Thyroid gland (tissue), 4 donors: ENCODE results near the gene SLC9A1. TPM values are rescaled to one million over a fixed set of nuclear protein-coding genes. Genes with fewer than 3 reads are reported as not detected.

ENCODE experiments used
- DNase-seq, 2 donors: peaks; one replicate each; pipeline ENCODE4 v3.0.0-alpha.2; 2019
- H3K27ac ChIP-seq, 3 donors: fragments of 200-600 bp; sonication (generic); 1 replicate in 2 of 3; 2 replicates in 1 of 3; pipeline ENCODE4 v1.5.1; 2016 to 2019; ENCODE audit warnings: mild to moderate bottlenecking in 1 of 3, moderate library complexity in 1 of 3
- H3K27me3 ChIP-seq: fragments of 200-600 bp; sonication (generic); one replicate; pipeline ENCODE4 v1.5.1; 2019
- H3K36me3 ChIP-seq, 2 donors: fragments of 200-600 bp; sonication (generic); one replicate each; pipeline ENCODE4 v1.5.1; 2016 to 2019
- H3K4me1 ChIP-seq, 2 donors: fragments of 200-600 bp; sonication (generic); one replicate each; pipeline ENCODE4 v1.5.1; 2017 to 2019
- H3K4me3 ChIP-seq, 3 donors: fragments of 200-600 bp; sonication (generic); replicated peaks in 1 of 3; 1 replicate in 2 of 3; 2 replicates in 1 of 3; pipeline ENCODE4 v1.5.1; 2016; ENCODE audit warnings: mild to moderate bottlenecking in 1 of 3
- H3K9me3 ChIP-seq: fragments of 200-600 bp; sonication (generic); one replicate; pipeline ENCODE4 v1.5.1; 2017
- CTCF ChIP-seq, 6 experiments: fragments of 200-600 bp in 3 of 6; fragments of 450-650 bp in 3 of 6; sonication (generic) in 3 of 6; IDR thresholded peaks; one replicate each; pipeline ENCODE4 v1.5.1; 2016 to 2019; ENCODE audit warnings: antibody characterized with exemption in 6 of 6, mild to moderate bottlenecking in 2 of 6, inconsistent platforms in 1 of 6, moderate library complexity in 1 of 6
- POLR2A ChIP-seq, 2 donors: fragments of 450-650 bp; IDR thresholded peaks; one replicate each; pipeline ENCODE4 v1.6.1; 2017; ENCODE audit warnings: antibody characterized with exemption in 2 of 2, mild to moderate bottlenecking in 2 of 2, moderate library complexity in 1 of 2
- WGBS, 2 donors: methylation state at CpG; one replicate each; pipeline ENCODE4 v1.1.5; 2017; 5-methylcytosine and 5-hydroxymethylcytosine counted together
- intact Hi-C: fragments of 100-400 bp; cut with DNase I; formaldehyde crosslinking; loops from one replicate; pipeline ENCODE4 v1.15.1; 2023
- total RNA-seq, 4 donors: library from RNA; depleted of rRNA; stranded (reverse); fragments of >200 nt; gene quantifications; one replicate each; pipeline ENCODE4 v1.2.3, GENCODE V29; 2016

SLC9A1 gene
- total RNA-seq, 4 donors from 2014 or later, result 13.3 to 26.1 (median 19.9) TPM

- Histone ChIP-seq H3K36me3 (no peaks in the 10 kb centered on the region), H3K27ac (no peak overlapping the region), H3K4me1 (peaks cover 30 to 62% of the 10 kb centered on the region in 2 donors), H3K9me3 (no peaks in the 10 kb centered on the region), H3K4me3 (no peak overlapping the region), H3K27me3 (no peaks in the 10 kb centered on the region)
- intact Hi-C loops, result no loop called here
- TF ChIP-seq CTCF (IDR thresholded peaks at IDR 0.05) (no peak), POLR2A (IDR thresholded peaks at IDR 0.05) (no peak)
- no peak for DNase-seq
- WGBS, 2 donors, result 73 to 88% methylated on average over 5 to 8 of the region's 8 CpGs
Measured at GRCh38 chr1:27149084-27149761, 5.7 kb downstream of the SLC9A1 start.

GRCh38 chr1:27148591-27148990 is 6.3 kb downstream of the SLC9A1 start:
- TF ChIP-seq POLR2A (IDR thresholded peaks at IDR 0.05) (no peak), CTCF (IDR thresholded peaks at IDR 0.05) (no peak)
- DNase-seq, result no peak

GRCh38 chr1:27147842-27148518 is 6.9 kb downstream of the SLC9A1 start:
- no peak for DNase-seq
- TF ChIP-seq CTCF (IDR thresholded peaks at IDR 0.05) (no peak), POLR2A (IDR thresholded peaks at IDR 0.05) (no peak)
- no peak overlapping the region for H3K27ac ChIP-seq
- H3K9me3 ChIP-seq, result no peaks in the 10 kb centered on the region
- peaks cover 17 to 51% of the 10 kb centered on the region in 2 donors for H3K4me1 ChIP-seq
- H3K27me3 ChIP-seq, result no peaks in the 10 kb centered on the region
- no peak overlapping the region for H3K4me3 ChIP-seq
- no peaks in the 10 kb centered on the region for H3K36me3 ChIP-seq
- intact Hi-C loops, result no loop called here
- WGBS, 2 donors, result 94 to 100% methylated on average over 1 of the region's 1 CpG

More at GRCh38 chr1:27148591-27148990, 6.3 kb downstream of the SLC9A1 start:
- H3K27ac ChIP-seq, result no peak overlapping the region
- no peak overlapping the region for H3K4me3 ChIP-seq
- 62 to 97% methylated on average over 2 of the region's 2 CpGs for WGBS, 2 donors
- H3K36me3 ChIP-seq, result no peaks in the 10 kb centered on the region
- peaks cover 23 to 57% of the 10 kb centered on the region in 2 donors for H3K4me1 ChIP-seq
- intact Hi-C loops, result no loop called here
- no peaks in the 10 kb centered on the region for H3K27me3 ChIP-seq
- no peaks in the 10 kb centered on the region for H3K9me3 ChIP-seq

- H3K27ac ChIP-seq, result peak overlapping the region in 1 of 3 donors; percentile 2
- intact Hi-C loops, result no loop called here
- no peaks in the 10 kb centered on the region for H3K9me3 ChIP-seq
- 87 to 90% methylated on average over 7 of the region's 7 CpGs for WGBS, 2 donors
- H3K4me1 ChIP-seq, result peaks cover 4 to 46% of the 10 kb centered on the region in 2 donors
- no peak for TF ChIP-seq POLR2A (IDR thresholded peaks at IDR 0.05)
- no peak for TF ChIP-seq CTCF (IDR thresholded peaks at IDR 0.05)
- no peak for DNase-seq
- no peaks in the 10 kb centered on the region for H3K36me3 ChIP-seq
- no peaks in the 10 kb centered on the region for H3K27me3 ChIP-seq
- no peak overlapping the region for H3K4me3 ChIP-seq
Measured at GRCh38 chr1:27145934-27146354, 9.0 kb downstream of the SLC9A1 start.
